ENCODE data around the gene RDH14. TPM values are rescaled to one million over a fixed set of nuclear protein-coding genes. Genes with fewer than 3 reads are reported as not detected.

RDH14 gene
- total RNA-seq, 1 experiment from 2014 or later = 19.0 TPM

DNA sequence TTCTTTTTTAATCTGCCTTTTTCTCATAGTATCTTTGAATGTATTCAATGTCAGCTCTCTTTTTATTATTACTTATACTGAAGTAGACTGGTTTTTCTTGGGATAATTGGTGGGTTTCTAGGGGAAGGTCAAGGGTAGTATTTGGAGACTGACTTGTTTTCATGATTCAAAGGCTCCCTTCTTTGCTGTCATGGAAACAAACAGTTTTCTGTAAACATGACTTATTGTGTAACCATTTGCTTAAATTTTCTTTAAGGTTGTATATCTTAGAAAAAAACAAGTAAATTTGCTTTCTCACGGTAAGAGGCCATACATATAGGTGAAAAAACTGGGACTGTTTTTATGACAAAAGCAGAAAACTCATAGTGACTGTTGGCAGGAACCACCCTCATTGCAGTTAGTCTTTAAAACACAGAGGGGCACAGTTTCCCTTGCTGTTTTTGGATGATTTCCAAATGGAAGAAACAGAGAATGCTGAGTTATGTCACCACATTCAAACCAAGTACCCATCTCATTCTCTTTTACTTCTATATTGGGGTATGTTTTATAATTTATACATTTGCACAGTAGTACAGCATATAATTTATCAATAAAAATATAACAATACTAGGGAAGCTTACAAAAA, 5.8 kb upstream of the RDH14 start:
- H3K27ac ChIP-seq (ENCODE audit: low read depth, low read length, poor library complexity, severe bottlenecking) = no peak overlapping the region
- CTCF ChIA-PET = no interaction called here
- H3K27me3 ChIP-seq (replicated peaks; ENCODE audit: insufficient read depth, low read depth, low read length, poor library complexity) = no peaks in the 10 kb centered on the region
- BruUV-seq (replicated peaks) = no TSS peak
- H3K4me1 ChIP-seq (ENCODE audit: insufficient read depth, low read length, poor library complexity, severe bottlenecking) = peaks cover 5% of the 10 kb centered on the region
- no peak for DNase-seq (ENCODE audit: low spot score)
- H3K9me3 ChIP-seq (ENCODE audit: low read depth, low read length, poor library complexity, severe bottlenecking) = no peaks in the 10 kb centered on the region
- POLR2A ChIA-PET (ENCODE audit: low non-redundant PET) = no interaction called here
- intact Hi-C loops (cut with micrococcal nuclease; ENCODE audit: unreplicated experiment) = no loop called here
- H3K4me3 ChIP-seq (ENCODE audit: low read depth, low read length, poor library complexity, severe bottlenecking) = no peak overlapping the region
- TF ChIP-seq, protein P1, sequence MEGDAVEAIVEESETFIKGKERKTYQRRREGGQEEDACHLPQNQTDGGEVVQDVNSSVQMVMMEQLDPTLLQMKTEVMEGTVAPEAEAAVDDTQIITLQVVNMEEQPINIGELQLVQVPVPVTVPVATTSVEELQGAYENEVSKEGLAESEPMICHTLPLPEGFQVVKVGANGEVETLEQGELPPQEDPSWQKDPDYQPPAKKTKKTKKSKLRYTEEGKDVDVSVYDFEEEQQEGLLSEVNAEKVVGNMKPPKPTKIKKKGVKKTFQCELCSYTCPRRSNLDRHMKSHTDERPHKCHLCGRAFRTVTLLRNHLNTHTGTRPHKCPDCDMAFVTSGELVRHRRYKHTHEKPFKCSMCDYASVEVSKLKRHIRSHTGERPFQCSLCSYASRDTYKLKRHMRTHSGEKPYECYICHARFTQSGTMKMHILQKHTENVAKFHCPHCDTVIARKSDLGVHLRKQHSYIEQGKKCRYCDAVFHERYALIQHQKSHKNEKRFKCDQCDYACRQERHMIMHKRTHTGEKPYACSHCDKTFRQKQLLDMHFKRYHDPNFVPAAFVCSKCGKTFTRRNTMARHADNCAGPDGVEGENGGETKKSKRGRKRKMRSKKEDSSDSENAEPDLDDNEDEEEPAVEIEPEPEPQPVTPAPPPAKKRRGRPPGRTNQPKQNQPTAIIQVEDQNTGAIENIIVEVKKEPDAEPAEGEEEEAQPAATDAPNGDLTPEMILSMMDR (conservative IDR thresholded peaks at IDR 0.05; ENCODE audit: low read depth, low read length) = peak; percentile 23; the same call in 1 of the 2 replicates
- no peak for TF ChIP-seq EZH2 (IDR thresholded peaks at IDR 0.05; ENCODE audit: borderline replicate concordance, low read depth, low read length, poor library complexity, severe bottlenecking)
- H3K36me3 ChIP-seq (ENCODE audit: insufficient read depth, low read length, poor library complexity, severe bottlenecking) = no peaks in the 10 kb centered on the region

DNA sequence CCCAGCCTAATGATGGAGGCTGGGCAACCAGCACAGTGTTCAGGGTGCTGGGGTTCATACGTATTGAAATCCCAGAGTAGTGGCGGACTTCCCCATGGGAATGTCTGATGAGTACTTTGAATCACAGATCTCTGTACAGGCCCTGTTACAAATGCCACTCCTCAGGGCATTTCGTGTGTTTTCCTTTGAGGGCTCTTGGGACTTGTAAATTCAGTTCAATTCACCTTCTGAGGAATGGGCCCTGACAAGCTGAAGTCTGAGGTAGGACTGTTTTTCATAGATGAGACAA, 288 bp upstream of the RDH14 start:
- no peak for TF ChIP-seq EZH2 (IDR thresholded peaks at IDR 0.05; ENCODE audit: borderline replicate concordance, low read depth, low read length, poor library complexity, severe bottlenecking)
- TF ChIP-seq, protein P1 (conservative IDR thresholded peaks at IDR 0.05; ENCODE audit: low read depth, low read length) = no peak
- no peak for DNase-seq (ENCODE audit: low spot score)

DNA sequence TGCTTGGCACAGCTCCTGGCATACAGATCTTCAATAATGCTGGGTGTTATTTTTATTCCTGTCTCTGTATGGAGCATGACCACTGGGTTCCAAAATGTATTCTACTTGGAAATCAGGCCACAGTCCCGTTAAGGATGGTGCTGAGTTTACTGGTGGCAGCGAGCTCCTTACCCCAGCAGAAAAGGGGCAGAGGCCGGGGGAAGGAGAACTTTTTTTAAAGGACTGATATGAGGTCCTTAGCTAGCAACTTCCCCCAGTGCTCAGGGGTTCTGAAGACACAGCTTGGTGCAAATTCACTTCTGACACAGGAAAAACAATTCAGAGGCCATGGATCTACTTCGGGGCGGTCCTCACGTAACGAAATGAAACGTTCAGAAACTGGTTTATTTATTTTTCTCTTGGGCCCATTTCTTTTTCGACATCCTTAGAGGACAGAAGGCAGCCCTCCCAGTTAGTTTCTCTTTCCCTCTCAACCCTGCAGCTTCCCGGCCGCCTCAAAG, 872 bp downstream of the RDH14 start:
- Histone ChIP-seq H3K36me3 (ENCODE audit: insufficient read depth, low read length, poor library complexity, severe bottlenecking) (peaks cover 15% of the 10 kb centered on the region), H3K4me3 (ENCODE audit: low read depth, low read length, poor library complexity, severe bottlenecking) (peak overlapping the region; percentile 94), H3K4me1 (ENCODE audit: insufficient read depth, low read length, poor library complexity, severe bottlenecking) (peaks cover 15% of the 10 kb centered on the region), H3K27ac (ENCODE audit: low read depth, low read length, poor library complexity, severe bottlenecking) (peak overlapping the region; percentile 93), H3K27me3 (replicated peaks; ENCODE audit: insufficient read depth, low read depth, low read length, poor library complexity) (no peaks in the 10 kb centered on the region), H3K9me3 (ENCODE audit: low read depth, low read length, poor library complexity, severe bottlenecking) (no peaks in the 10 kb centered on the region)
- intact Hi-C loops (cut with micrococcal nuclease; ENCODE audit: unreplicated experiment) = no loop called here
- TF ChIP-seq, protein P1 (conservative IDR thresholded peaks at IDR 0.05; ENCODE audit: low read depth, low read length) = no peak
- no peak for TF ChIP-seq EZH2 (IDR thresholded peaks at IDR 0.05; ENCODE audit: borderline replicate concordance, low read depth, low read length, poor library complexity, severe bottlenecking)
- CTCF ChIA-PET = no interaction called here
- POLR2A ChIA-PET (ENCODE audit: low non-redundant PET) = no interaction called here
- TSS peak; percentile 58 for BruUV-seq (replicated peaks)
- DNase-seq (ENCODE audit: low spot score) = no peak

More for the DNA sequence above, 288 bp upstream of the RDH14 start:
- peaks cover 15% of the 10 kb centered on the region for H3K4me1 ChIP-seq (ENCODE audit: insufficient read depth, low read length, poor library complexity, severe bottlenecking)
- H3K4me3 ChIP-seq (ENCODE audit: low read depth, low read length, poor library complexity, severe bottlenecking) = peak overlapping the region; percentile 94
- intact Hi-C loops (cut with micrococcal nuclease; ENCODE audit: unreplicated experiment) = no loop called here
- H3K27me3 ChIP-seq (replicated peaks; ENCODE audit: insufficient read depth, low read depth, low read length, poor library complexity) = no peaks in the 10 kb centered on the region
- H3K36me3 ChIP-seq (ENCODE audit: insufficient read depth, low read length, poor library complexity, severe bottlenecking) = peaks cover 6% of the 10 kb centered on the region
- no peaks in the 10 kb centered on the region for H3K9me3 ChIP-seq (ENCODE audit: low read depth, low read length, poor library complexity, severe bottlenecking)
- ChIA-PET POLR2A (ENCODE audit: low non-redundant PET) (no interaction called here), CTCF (no interaction called here)
- H3K27ac ChIP-seq (ENCODE audit: low read depth, low read length, poor library complexity, severe bottlenecking) = peak overlapping the region; percentile 93
- BruUV-seq (replicated peaks) = no TSS peak
